Measurements from ENCODE around the gene BRD4.
A peak's percentile ranks its signal among the peaks of the same experiment; 100 is the strongest.

BRD4 gene

DNA sequence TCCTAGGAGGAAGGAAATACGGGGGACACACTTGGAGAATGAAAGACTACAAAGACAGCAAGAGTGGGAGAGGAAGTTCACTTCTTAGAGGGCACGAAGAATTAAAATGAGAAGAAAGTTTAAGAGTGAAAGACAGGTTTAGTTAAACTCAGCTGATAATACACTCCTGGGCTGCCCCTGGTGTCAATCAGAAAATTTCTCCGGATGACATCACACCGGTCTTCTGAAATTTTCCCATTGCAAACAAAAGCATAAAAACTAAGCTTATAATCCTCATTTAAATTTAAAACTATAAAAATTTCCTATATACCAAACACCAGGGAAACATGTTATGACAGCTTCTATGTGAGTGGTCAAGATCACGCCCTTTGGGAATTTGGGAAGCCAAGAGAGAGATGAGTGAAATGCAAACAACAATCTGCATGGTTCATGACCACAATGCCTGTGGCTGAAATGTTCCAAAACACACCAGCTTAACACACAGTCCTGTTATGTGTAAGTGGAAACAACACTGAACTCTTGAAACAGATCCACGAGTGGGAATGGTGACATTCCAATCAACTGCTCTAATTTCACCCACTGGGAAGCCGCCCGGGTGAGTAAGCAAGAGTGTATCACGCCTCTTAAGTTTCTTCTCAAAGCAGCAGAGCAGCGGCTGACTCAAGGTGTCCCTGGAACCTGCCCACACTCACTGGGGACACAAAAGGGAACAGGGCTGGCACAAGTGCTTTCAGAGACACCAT, 49.0 kb downstream of the BRD4 start:
- TF ChIP-seq EP300 (IDR thresholded peaks at IDR 0.05; ENCODE audit: borderline replicate concordance): no peak
- no peak for TF ChIP-seq RAD21 (IDR thresholded peaks at IDR 0.05; ENCODE audit: low read depth)

DNA sequence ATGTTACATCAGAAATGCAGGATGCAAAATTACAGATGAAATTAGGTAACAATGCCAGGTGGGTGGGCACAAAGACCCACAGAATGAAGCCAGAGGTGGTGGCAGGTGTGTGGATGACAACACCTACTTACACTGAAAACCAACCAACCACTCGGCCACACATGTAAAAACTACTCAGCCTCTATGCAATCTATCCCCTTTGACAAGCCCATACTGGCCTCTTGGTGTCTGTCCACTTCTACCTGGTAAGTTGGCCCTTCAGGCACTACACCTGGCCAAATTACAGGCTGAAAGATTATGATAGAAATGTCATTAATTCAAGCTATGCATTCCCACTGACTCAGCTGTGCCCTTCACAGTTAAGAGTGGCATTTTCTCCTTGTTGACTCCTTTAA, 50.0 kb downstream of the BRD4 start:
- TF ChIP-seq EP300 (IDR thresholded peaks at IDR 0.05; ENCODE audit: borderline replicate concordance) (no peak), FOXM1 (IDR thresholded peaks at IDR 0.05; ENCODE audit: borderline replicate concordance, low read depth) (no peak), EGR1 (IDR thresholded peaks at IDR 0.05) (no peak), YY1 (IDR thresholded peaks at IDR 0.05; ENCODE audit: low read depth) (no peak), NFIC (IDR thresholded peaks at IDR 0.05) (no peak), ZBTB7A (IDR thresholded peaks at IDR 0.05; ENCODE audit: low read depth) (no peak)
- TF ChIP-seq, protein P1, sequence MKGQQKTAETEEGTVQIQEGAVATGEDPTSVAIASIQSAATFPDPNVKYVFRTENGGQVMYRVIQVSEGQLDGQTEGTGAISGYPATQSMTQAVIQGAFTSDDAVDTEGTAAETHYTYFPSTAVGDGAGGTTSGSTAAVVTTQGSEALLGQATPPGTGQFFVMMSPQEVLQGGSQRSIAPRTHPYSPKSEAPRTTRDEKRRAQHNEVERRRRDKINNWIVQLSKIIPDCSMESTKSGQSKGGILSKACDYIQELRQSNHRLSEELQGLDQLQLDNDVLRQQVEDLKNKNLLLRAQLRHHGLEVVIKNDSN (IDR thresholded peaks at IDR 0.05): no peak

GRCh38 chr19:15280915-15281683, 51.2 kb downstream of the BRD4 start:
- TF ChIP-seq, protein P1 (IDR thresholded peaks at IDR 0.05): no peak
- 0 out of 2 replicates have a peak, but pooled peaks have one; percentile 41 for TF ChIP-seq EP300 (IDR thresholded peaks at IDR 0.05; ENCODE audit: borderline replicate concordance)
- no peak for TF ChIP-seq FOXM1 (IDR thresholded peaks at IDR 0.05; ENCODE audit: borderline replicate concordance, low read depth)
- TF ChIP-seq CEBPB (IDR thresholded peaks at IDR 0.05): peak; percentile 96
- TF ChIP-seq RAD21 (IDR thresholded peaks at IDR 0.05; ENCODE audit: low read depth): peak; percentile 38; the same call in 1 of the 2 replicates
- TF ChIP-seq TAF1 (IDR thresholded peaks at IDR 0.05; ENCODE audit: low read depth): no peak
- TF ChIP-seq TEAD4 (IDR thresholded peaks at IDR 0.05): peak; percentile 50; the same call in 1 of the 2 replicates
- TF ChIP-seq MAX (IDR thresholded peaks at IDR 0.05): no peak
- TF ChIP-seq CREB1 (IDR thresholded peaks at IDR 0.05; ENCODE audit: low read depth): no peak
- peak; percentile 34 for TF ChIP-seq TCF12 (IDR thresholded peaks at IDR 0.05; ENCODE audit: low read depth)
- peak; percentile 82 for TF ChIP-seq NFIC (IDR thresholded peaks at IDR 0.05)

- no peak for TF ChIP-seq EP300 (IDR thresholded peaks at IDR 0.05; ENCODE audit: borderline replicate concordance)
- no peak for TF ChIP-seq TEAD4 (IDR thresholded peaks at IDR 0.05)
- no peak for TF ChIP-seq NFIC (IDR thresholded peaks at IDR 0.05)
- no peak for TF ChIP-seq EGR1 (IDR thresholded peaks at IDR 0.05)
- TF ChIP-seq YY1 (IDR thresholded peaks at IDR 0.05; ENCODE audit: low read depth): no peak
- TF ChIP-seq, protein P2, sequence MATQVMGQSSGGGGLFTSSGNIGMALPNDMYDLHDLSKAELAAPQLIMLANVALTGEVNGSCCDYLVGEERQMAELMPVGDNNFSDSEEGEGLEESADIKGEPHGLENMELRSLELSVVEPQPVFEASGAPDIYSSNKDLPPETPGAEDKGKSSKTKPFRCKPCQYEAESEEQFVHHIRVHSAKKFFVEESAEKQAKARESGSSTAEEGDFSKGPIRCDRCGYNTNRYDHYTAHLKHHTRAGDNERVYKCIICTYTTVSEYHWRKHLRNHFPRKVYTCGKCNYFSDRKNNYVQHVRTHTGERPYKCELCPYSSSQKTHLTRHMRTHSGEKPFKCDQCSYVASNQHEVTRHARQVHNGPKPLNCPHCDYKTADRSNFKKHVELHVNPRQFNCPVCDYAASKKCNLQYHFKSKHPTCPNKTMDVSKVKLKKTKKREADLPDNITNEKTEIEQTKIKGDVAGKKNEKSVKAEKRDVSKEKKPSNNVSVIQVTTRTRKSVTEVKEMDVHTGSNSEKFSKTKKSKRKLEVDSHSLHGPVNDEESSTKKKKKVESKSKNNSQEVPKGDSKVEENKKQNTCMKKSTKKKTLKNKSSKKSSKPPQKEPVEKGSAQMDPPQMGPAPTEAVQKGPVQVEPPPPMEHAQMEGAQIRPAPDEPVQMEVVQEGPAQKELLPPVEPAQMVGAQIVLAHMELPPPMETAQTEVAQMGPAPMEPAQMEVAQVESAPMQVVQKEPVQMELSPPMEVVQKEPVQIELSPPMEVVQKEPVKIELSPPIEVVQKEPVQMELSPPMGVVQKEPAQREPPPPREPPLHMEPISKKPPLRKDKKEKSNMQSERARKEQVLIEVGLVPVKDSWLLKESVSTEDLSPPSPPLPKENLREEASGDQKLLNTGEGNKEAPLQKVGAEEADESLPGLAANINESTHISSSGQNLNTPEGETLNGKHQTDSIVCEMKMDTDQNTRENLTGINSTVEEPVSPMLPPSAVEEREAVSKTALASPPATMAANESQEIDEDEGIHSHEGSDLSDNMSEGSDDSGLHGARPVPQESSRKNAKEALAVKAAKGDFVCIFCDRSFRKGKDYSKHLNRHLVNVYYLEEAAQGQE (IDR thresholded peaks at IDR 0.05; ENCODE audit: low read depth): no peak
Measured at GRCh38 chr19:15280048-15280725, 52.2 kb downstream of the BRD4 start.

DNA sequence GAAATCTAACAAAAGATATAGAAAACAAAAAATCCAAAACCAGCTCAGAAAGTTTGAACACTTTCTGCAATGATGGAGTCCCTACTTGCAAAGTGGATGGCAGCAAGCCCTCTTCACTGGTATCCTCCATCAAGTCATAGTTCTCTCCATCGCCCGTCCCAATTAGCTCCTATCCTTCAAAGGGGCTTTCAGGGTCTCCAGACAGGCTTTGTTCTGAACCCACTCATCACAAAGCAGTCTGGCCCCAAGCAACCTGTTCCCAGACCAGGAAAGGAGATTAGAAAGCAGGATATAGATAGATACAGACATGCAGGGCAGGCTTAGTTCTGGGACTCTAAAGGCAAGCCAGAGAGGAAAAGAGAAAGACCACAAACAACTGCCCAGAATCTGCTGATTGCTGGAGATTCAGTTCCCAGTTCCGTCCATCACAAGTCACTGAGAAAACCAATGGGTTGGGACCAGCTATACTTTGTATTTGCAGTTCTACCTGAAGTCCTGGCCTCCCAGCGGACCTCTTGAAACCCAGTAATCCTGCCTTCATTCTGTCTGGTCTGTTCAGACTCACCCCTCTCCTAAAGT, 52.9 kb downstream of the BRD4 start:
- TF ChIP-seq TEAD4 (IDR thresholded peaks at IDR 0.05): no peak
- no peak for TF ChIP-seq TCF12 (IDR thresholded peaks at IDR 0.05; ENCODE audit: low read depth)
- TF ChIP-seq EP300 (IDR thresholded peaks at IDR 0.05; ENCODE audit: borderline replicate concordance): no peak
- TF ChIP-seq TAF1 (IDR thresholded peaks at IDR 0.05; ENCODE audit: low read depth): no peak
- TF ChIP-seq, protein P1 (IDR thresholded peaks at IDR 0.05): no peak
- TF ChIP-seq, protein P2 (IDR thresholded peaks at IDR 0.05; ENCODE audit: low read depth): no peak
- no peak for TF ChIP-seq RAD21 (IDR thresholded peaks at IDR 0.05; ENCODE audit: low read depth)
- no peak for TF ChIP-seq CEBPB (IDR thresholded peaks at IDR 0.05)
